OCI-M2 (cell line): Measurements from ENCODE around the gene WWOX.

Experiments
- DNase-seq: peaks from one replicate; lab custom pipeline; 2025; ENCODE audit not compliant: unreplicated experiment; lab: John Stamatoyannopoulos, UW

The WWOX gene

GRCh38 chr16:78485917-78486257, 386.4 kb downstream of the WWOX start:
- DNase-seq = no peak

DNA sequence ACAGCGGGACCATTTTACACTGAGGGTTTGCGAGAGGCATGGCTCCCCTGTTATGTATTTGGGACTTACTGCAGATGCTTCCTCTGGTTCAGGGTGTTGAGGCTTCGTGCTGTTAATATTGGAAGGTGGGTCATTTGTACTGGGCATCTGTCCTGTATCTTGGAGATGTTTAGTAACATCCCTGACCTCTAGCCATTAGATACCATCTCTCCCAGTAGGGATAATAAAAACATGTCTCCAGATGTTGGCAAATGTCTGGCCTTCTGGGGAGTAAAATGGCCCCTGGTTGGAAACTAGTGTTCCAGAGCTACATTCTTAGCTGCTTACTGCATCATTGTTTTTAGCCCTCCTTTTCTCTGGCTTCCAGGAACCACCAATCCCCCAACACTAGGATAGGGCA, 388.0 kb downstream of the WWOX start:
- DNase-seq = no peak

GRCh38 chr16:78489072-78489471, 389.6 kb downstream of the WWOX start:
- DNase-seq = no peak

- DNase-seq = no peak
Measured at GRCh38 chr16:78489631-78490030, 390.2 kb downstream of the WWOX start.

DNA sequence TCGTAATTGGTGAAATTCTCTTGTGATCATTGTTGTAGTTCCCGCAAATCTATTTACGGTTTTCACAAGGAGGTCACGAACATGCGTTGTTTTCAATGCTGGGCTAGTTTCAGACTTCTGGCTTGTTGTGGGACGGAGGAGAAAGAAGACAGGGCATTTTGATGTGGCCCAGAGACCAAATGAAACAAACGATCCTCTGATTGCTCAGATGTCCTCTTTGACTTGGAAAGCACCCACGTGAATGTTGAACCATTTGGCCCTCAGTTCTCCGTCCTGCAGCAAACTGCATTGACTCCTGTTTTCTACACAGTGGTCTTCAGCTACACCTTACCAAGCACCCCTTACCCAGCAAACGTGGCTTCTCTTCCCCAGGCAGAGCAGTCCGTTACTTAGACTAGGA, 391.0 kb downstream of the WWOX start:
- DNase-seq = no peak

DNA sequence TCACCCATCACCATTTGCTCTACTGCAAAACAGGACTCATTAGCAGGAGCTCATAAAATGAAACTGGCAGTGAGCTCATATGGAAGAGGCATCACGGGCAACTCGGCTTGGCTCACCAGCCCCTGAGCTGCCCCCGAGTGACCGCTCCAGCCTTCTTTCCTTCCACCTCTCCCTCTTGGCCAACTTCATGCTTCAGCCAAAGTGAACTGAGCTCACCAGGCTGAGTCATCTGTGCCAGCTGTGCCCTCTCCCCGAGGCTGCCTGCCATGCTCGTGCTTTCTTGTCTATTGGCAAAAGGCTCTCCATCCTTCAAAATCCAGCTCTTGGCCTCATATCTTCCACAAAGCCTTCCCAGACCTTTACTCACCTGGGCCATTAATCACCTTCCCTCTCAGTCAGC, 391.4 kb downstream of the WWOX start:
- no peak for DNase-seq

- no peak for DNase-seq
Measured at GRCh38 chr16:78493573-78493972, 394.1 kb downstream of the WWOX start.

GRCh38 chr16:78494105-78494504, 394.7 kb downstream of the WWOX start:
- DNase-seq = no peak

GRCh38 chr16:78494674-78495073, 395.2 kb downstream of the WWOX start:
- no peak for DNase-seq

- no peak for DNase-seq
Measured at GRCh38 chr16:78496189-78496588, 396.7 kb downstream of the WWOX start.

DNA sequence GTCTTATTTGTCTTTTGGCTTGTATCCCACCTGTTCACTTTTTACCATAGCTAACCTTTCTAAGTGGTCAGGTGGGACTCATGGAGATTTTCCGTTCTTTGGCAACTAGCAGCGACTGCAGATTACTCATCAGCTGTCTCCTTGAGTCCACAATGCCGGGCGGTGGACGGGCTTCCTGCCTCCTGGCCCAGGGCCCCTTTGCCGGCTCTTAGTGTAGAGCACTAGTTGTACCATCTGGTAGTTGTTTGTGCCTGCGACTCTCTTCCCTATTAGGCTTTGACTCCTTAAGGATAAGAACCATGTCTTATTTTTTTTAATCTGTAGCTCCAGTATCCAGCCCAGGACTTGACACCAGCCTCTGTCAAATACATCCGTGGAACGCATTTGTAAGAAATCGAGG, 399.9 kb downstream of the WWOX start:
- no peak for DNase-seq

- no peak for DNase-seq
Measured at GRCh38 chr16:78500659-78501270, 401.3 kb downstream of the WWOX start.

DNA sequence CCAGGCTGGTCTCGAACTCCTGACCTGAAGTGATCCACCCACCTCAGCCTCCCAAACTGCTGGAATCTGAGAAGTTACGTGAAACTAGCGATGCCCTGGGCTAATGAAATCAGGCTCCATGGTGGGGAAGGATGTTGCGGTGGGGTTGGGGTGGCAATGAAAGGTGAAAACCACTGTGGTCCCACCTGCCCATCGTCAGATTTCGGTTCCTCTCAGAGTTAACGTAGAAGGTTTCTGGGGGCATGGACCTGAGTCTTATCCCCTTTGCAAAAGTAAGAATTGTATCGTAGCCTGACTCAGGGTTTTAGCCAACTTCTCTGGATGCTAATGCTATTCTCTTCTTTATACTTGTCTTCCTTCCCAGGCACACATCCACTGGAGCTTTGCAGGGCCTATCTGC, 402.3 kb downstream of the WWOX start:
- DNase-seq = no peak

DNA sequence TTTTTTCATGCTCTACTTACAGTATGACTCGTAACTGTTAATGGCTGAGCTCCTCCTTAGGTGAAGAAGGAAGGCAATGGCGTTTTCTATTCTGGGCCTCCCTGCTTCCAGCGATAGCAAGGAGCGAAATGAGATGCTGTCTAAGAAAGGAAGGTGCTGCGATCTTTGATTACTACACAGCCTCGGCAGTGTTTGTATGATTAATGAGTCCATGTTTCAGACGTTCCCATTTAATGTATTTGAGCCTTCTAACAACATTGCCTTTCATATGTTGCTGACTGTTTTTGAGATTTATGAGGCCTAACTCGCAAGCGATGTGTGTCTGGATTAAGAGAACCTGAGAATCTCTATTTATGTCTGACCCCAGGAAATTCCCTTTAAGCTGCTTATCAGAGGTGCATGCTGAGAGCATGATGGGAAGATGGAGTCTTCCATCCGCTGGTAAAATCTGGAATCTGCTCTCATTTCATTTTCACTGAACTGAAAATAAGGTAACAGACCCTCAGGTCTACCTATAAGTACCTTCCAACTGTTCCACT, 403.4 kb downstream of the WWOX start:
- no peak for DNase-seq

DNA sequence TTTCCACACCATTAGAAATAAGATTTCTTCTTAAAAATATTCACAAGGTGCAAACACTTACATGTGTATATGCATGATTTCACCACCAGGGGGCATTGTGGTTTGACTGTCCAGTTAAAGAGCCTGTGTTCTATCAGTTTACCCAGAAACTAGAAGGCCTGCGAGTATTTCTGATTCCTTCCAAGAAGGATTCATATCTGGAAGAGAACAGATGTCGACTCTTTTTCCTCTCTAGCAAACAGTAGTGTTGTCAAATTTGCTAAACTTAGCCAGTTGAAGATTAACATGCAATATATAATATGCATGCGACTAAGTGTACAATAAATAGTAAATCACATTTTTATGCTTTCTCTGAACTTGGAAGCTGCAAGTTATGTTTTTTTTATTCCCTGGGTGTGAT, 404.1 kb downstream of the WWOX start:
- no peak for DNase-seq

- no peak for DNase-seq
Measured at GRCh38 chr16:78504401-78504851, 405.0 kb downstream of the WWOX start.

- no peak for DNase-seq
Measured at GRCh38 chr16:78505036-78505435, 405.6 kb downstream of the WWOX start.

- no peak for DNase-seq
Measured at GRCh38 chr16:78505544-78506366, 406.3 kb downstream of the WWOX start.

DNA sequence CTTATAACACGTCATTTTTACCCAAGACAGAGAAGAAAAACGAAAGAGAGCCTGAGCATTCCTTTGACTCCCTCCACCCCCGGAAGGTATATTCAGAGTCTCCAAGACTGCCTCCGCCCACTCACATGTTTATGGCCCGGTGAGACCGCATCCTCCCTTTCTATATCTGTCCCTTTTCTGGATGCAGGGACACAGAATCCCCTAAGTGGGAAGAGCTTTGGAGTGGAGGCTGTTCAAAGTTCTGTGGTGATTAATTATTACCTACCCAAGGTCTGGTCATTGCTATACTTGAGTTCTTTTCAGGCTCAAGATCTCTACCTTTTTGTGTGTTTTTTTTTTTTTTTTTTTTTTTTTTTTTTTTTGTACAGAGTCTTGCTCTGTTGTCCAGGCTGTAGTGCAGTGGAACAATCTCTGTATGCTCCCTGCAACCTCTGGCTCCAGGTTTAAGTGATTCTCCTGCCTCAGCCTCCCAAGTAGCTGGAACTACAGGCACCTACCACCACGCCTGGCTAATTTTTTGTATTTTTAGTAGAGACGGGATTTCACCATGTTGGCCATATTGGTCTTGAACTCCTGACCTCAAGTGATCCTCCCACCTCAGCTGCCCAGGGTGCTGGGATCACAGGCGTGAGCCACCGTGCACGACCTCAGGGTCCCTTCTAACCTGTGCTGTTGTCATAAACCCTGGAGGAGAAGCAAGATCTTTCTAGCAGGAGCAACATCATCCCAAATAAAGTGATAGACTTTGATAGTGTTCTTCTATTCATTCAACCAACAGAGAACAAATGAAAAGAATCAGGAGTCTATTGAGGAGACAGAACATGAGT, 407.1 kb downstream of the WWOX start:
- DNase-seq = no peak

DNA sequence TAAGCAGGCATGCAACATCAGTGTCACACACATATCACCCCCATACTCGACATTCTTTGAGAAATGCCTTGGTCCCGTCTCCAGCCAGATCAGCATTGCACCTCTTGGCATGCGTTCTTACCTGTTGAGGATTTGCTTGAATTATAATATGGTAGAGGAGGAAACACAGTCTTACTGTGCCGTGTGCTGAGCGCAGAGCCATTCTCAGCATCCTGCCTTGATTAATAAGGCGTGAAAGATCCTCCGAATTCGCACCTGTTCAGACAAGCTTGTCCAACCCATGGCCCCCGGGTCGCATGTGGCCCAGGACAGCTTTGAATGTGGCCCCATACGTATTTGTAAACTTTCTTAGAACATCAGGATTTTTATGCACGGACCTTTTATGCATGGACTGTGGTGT, 408.1 kb downstream of the WWOX start:
- DNase-seq = no peak

DNA sequence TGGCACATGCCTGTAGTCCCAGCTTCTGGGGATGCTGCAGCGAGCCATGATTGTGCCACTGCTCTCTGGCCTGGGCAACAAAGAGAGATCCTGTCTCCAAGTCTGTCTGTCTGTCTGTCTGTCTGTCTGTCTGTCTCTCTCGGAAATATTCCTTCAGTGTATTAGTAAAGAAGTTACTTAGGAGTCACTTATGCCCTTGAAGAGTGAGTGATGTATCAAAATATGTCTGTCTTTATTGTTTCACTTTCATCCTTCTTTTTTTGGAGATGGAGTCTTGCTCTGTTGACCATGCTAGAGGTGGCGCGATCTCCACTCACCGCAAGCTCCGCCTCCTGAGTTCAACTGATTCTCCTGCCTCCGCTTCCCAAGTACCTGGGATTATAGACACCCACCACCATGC, 410.5 kb downstream of the WWOX start:
- no peak for DNase-seq

- DNase-seq = no peak
Measured at GRCh38 chr16:78510496-78510895, 411.0 kb downstream of the WWOX start.
